Caco-2 (cell line): ENCODE results near the gene HPS1. TPM values are rescaled to one million over a fixed set of nuclear protein-coding genes. Genes with fewer than 3 reads are reported as not detected.

Experiments
- BruUV-seq: library from RNA; stranded (reverse); fragments of 400-500 nt; replicated peaks from 2 replicates; lab custom pipeline; 2021; lab: Mats Ljungman, UMichigan
- CTCF ChIA-PET: fragments of 300-600 bp; sonication (Branson Sonifier 250); formaldehyde crosslinking; loops from one replicate; lab custom pipeline; 2022; ENCODE audit warnings: antibody characterized with exemption; lab: Charles Lee
- POLR2A ChIA-PET: fragments of 300-600 bp; sonication (Branson Sonifier 250); formaldehyde crosslinking; loops from one replicate; lab custom pipeline; 2022; ENCODE audit warnings: antibody characterized with exemption; lab: Charles Lee
- DNase-seq, 2 experiments: peaks; one replicate each; pipeline versions ENCODE4 v3.0.0 to v3.0.0-alpha.2; 2020 to 2022
- H3K27me3 ChIP-seq: replicated peaks from 2 replicates; pipeline ENCODE4 v1.6.0; 2011; ENCODE audit warnings: low read length; ENCODE audit not compliant: control insufficient read depth, insufficient read depth
- H3K36me3 ChIP-seq: 2 replicates; pipeline ENCODE4 v1.5.1; 2011; ENCODE audit warnings: low read length; ENCODE audit not compliant: control insufficient read depth, insufficient read depth
- H3K4me1 ChIP-seq: fragments of 250-450 bp; sonication (Bioruptor Pico); 2 replicates; pipeline ENCODE4 v1.5.1; 2020; ENCODE audit warnings: mild to moderate bottlenecking
- H3K4me3 ChIP-seq: 2 replicates; pipeline ENCODE4 v1.5.1; 2011; ENCODE audit warnings: low read depth, mild to moderate bottlenecking, control low read depth, low read length
- H3K9me3 ChIP-seq: fragments of 250-450 bp; sonication (Bioruptor Pico); 2 replicates; pipeline ENCODE4 v1.5.1; 2020; ENCODE audit warnings: mild to moderate bottlenecking, moderate library complexity
- H3K27ac Mint-ChIP-seq: one replicate; pipeline ENCODE4 v1.8.0; 2022; ENCODE audit warnings: mixed read lengths; ENCODE audit not compliant: unreplicated experiment
- H3K27me3 Mint-ChIP-seq: one replicate; pipeline ENCODE4 v1.8.0; 2022; ENCODE audit warnings: mixed read lengths; ENCODE audit not compliant: insufficient read depth, unreplicated experiment
- H3K36me3 Mint-ChIP-seq: one replicate; pipeline ENCODE4 v1.8.0; 2022; ENCODE audit warnings: mild to moderate bottlenecking, mixed read lengths; ENCODE audit not compliant: insufficient read depth, unreplicated experiment
- H3K4me1 Mint-ChIP-seq: one replicate; pipeline ENCODE4 v1.8.0; 2022; ENCODE audit warnings: low read depth, mixed read lengths; ENCODE audit not compliant: unreplicated experiment
- H3K4me3 Mint-ChIP-seq: one replicate; pipeline ENCODE4 v1.8.0; 2022; ENCODE audit warnings: mild to moderate bottlenecking, moderate library complexity, mixed read lengths; ENCODE audit not compliant: unreplicated experiment
- H3K9me3 Mint-ChIP-seq: one replicate; pipeline ENCODE4 v1.8.0; 2022; ENCODE audit warnings: mixed read lengths; ENCODE audit not compliant: unreplicated experiment
- CTCF ChIP-seq, 2 experiments: fragments of 200-600 bp in 1 of 2; IDR thresholded peaks; 1 replicate in 1 of 2; 2 replicates in 1 of 2; pipeline versions ENCODE4 v1.5.1 to v1.8.0; 2011 to 2022; ENCODE audit warnings: antibody characterized with exemption in 1 of 2, control low read depth in 1 of 2, inconsistent platforms in 1 of 2, low read depth in 1 of 2, low read length in 1 of 2, mild to moderate bottlenecking in 1 of 2, moderate library complexity in 1 of 2; ENCODE audit not compliant: insufficient read depth in 1 of 2, severe bottlenecking in 1 of 2, unreplicated experiment in 1 of 2
- intact Hi-C: fragments of 100-400 bp; cut with micrococcal nuclease; formaldehyde crosslinking; loops from one replicate; pipeline ENCODE4 v1.10.0; 2022; ENCODE audit not compliant: unreplicated experiment
- total RNA-seq: library from RNA; stranded (reverse); gene quantifications from 2 replicates; pipeline ENCODE4 v1.2.3, GENCODE V29; 2022

The HPS1 gene
- total RNA-seq, 1 experiment from 2014 or later = 51.9 TPM

- no peak overlapping the region for H3K4me3 ChIP-seq
- H3K27ac Mint-ChIP-seq = no peak overlapping the region
- no peaks in the 10 kb centered on the region for H3K36me3 Mint-ChIP-seq
- TF ChIP-seq CTCF (IDR thresholded peaks at IDR 0.05; ENCODE audit: insufficient read depth in 1 of 2, low read depth in 1 of 2, low read length in 1 of 2, severe bottlenecking in 1 of 2, unreplicated experiment in 1 of 2) = no peak
- no peaks in the 10 kb centered on the region for H3K4me1 Mint-ChIP-seq
- no peaks in the 10 kb centered on the region for H3K36me3 ChIP-seq
- H3K27me3 ChIP-seq = no peaks in the 10 kb centered on the region
- BruUV-seq = no TSS peak
- no peak for DNase-seq
- peaks cover 5% of the 10 kb centered on the region for H3K4me1 ChIP-seq
- no peaks in the 10 kb centered on the region for H3K9me3 ChIP-seq
- H3K9me3 Mint-ChIP-seq = no peaks in the 10 kb centered on the region
- H3K27me3 Mint-ChIP-seq = no peaks in the 10 kb centered on the region
- POLR2A ChIA-PET = no interaction called here
- intact Hi-C loops = loop anchor here (10.0 kb wide), 1 partner anchor 147 kb away; the partner anchor contains the start of gene LOXL4
- CTCF ChIA-PET = no interaction called here
- no peak overlapping the region for H3K4me3 Mint-ChIP-seq
Measured at GRCh38 chr10:98411768-98412167, 35.0 kb downstream of the HPS1 start.

DNA sequence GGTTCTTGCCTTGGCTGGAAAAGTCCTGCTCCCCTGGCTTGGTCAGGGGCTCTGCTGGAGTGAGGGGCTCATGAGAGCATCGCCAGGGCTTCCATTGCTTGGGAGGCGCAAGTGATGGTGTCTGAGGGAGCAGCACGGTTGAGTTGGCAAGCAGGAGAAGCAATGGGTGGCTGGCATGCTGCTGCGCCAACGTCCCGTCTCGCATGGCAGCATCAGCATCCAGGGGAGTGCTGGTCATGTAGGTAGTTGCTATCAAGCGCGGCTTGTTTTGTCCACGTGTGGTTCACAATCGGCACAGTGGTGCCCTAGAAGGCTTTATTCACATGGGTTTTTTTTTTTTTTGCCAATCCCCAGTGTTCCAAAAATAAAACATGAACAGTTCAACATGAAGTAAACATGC lies 35.6 kb downstream of the HPS1 start:
- POLR2A ChIA-PET = no interaction called here
- no peaks in the 10 kb centered on the region for H3K9me3 Mint-ChIP-seq

GRCh38 chr10:98410759-98411158 lies 36.0 kb downstream of the HPS1 start:
- DNase-seq = no peak
- Mint-ChIP-seq H3K9me3 (no peaks in the 10 kb centered on the region), H3K4me1 (no peaks in the 10 kb centered on the region), H3K36me3 (no peaks in the 10 kb centered on the region), H3K4me3 (no peak overlapping the region), H3K27me3 (no peaks in the 10 kb centered on the region), H3K27ac (no peak overlapping the region)
- BruUV-seq = no TSS peak
- CTCF ChIA-PET = no interaction called here
- Histone ChIP-seq H3K4me3 (no peak overlapping the region), H3K27me3 (no peaks in the 10 kb centered on the region), H3K4me1 (peaks cover 5% of the 10 kb centered on the region), H3K9me3 (no peaks in the 10 kb centered on the region), H3K36me3 (no peaks in the 10 kb centered on the region)
- no peak for TF ChIP-seq CTCF (IDR thresholded peaks at IDR 0.05; ENCODE audit: insufficient read depth in 1 of 2, low read depth in 1 of 2, low read length in 1 of 2, severe bottlenecking in 1 of 2, unreplicated experiment in 1 of 2)
- POLR2A ChIA-PET = no interaction called here
- intact Hi-C loops = loop anchor here (10.0 kb wide), 1 partner anchor 146 kb away; the partner anchor contains the start of gene LOXL4

More for the DNA sequence above, 35.6 kb downstream of the HPS1 start:
- intact Hi-C loops = loop anchor here (10.0 kb wide), 1 partner anchor 146 kb away; the partner anchor contains the start of gene LOXL4
- no peaks in the 10 kb centered on the region for H3K27me3 Mint-ChIP-seq
- Histone ChIP-seq H3K4me3 (no peak overlapping the region), H3K27me3 (no peaks in the 10 kb centered on the region), H3K4me1 (peaks cover 5% of the 10 kb centered on the region), H3K9me3 (no peaks in the 10 kb centered on the region), H3K36me3 (no peaks in the 10 kb centered on the region)
- H3K36me3 Mint-ChIP-seq = no peaks in the 10 kb centered on the region
- H3K4me3 Mint-ChIP-seq = no peak overlapping the region
- CTCF ChIA-PET = no interaction called here
- no peaks in the 10 kb centered on the region for H3K4me1 Mint-ChIP-seq
- no peak overlapping the region for H3K27ac Mint-ChIP-seq
- BruUV-seq = no TSS peak
- no peak for TF ChIP-seq CTCF (IDR thresholded peaks at IDR 0.05; ENCODE audit: insufficient read depth in 1 of 2, low read depth in 1 of 2, low read length in 1 of 2, severe bottlenecking in 1 of 2, unreplicated experiment in 1 of 2)
- DNase-seq = no peak
